Ishikawa (cell line): ENCODE data around the gene DOCK3.

Source experiments
- CEBPB ChIP-seq: IDR thresholded peaks from 2 replicates; pipeline ENCODE4 v1.6.1; 2012
- CREB1 ChIP-seq: IDR thresholded peaks from 2 replicates; pipeline ENCODE4 v1.6.1; 2012; ENCODE audit warnings: low read depth
- EGR1 ChIP-seq: IDR thresholded peaks from 2 replicates; pipeline ENCODE4 v1.6.1; 2012
- EP300 ChIP-seq: IDR thresholded peaks from 2 replicates; pipeline ENCODE4 v1.6.1; 2012; ENCODE audit warnings: borderline replicate concordance
- FOXM1 ChIP-seq: IDR thresholded peaks from 2 replicates; pipeline ENCODE4 v1.6.1; 2012; ENCODE audit warnings: low read depth, borderline replicate concordance
- NFIC ChIP-seq: IDR thresholded peaks from 2 replicates; pipeline ENCODE4 v1.6.1; 2012
- RAD21 ChIP-seq: IDR thresholded peaks from 2 replicates; pipeline ENCODE4 v1.6.1; 2012; ENCODE audit warnings: low read depth
- TAF1 ChIP-seq: IDR thresholded peaks from 2 replicates; pipeline ENCODE4 v1.6.1; 2012; ENCODE audit warnings: low read depth, mild to moderate bottlenecking
- TCF12 ChIP-seq: IDR thresholded peaks from 2 replicates; pipeline ENCODE4 v1.6.1; 2012; ENCODE audit warnings: low read depth
- TEAD4 ChIP-seq: IDR thresholded peaks from 2 replicates; pipeline ENCODE4 v1.6.1; 2012
- YY1 ChIP-seq: IDR thresholded peaks from 2 replicates; pipeline ENCODE4 v1.6.1; 2012; ENCODE audit warnings: low read depth
- ZBTB7A ChIP-seq: IDR thresholded peaks from 2 replicates; pipeline ENCODE4 v1.6.1; 2012; ENCODE audit warnings: low read depth
- TF ChIP-seq, protein P1 (sequence below): IDR thresholded peaks from 2 replicates; pipeline ENCODE4 v1.6.1; 2012
- TF ChIP-seq, protein P2 (sequence below): IDR thresholded peaks from 2 replicates; pipeline ENCODE4 v1.6.1; 2012; ENCODE audit warnings: low read depth, mild to moderate bottlenecking
- TF ChIP-seq, protein P3 (sequence below): IDR thresholded peaks from 2 replicates; pipeline ENCODE4 v1.6.1; 2012

The DOCK3 gene

DNA sequence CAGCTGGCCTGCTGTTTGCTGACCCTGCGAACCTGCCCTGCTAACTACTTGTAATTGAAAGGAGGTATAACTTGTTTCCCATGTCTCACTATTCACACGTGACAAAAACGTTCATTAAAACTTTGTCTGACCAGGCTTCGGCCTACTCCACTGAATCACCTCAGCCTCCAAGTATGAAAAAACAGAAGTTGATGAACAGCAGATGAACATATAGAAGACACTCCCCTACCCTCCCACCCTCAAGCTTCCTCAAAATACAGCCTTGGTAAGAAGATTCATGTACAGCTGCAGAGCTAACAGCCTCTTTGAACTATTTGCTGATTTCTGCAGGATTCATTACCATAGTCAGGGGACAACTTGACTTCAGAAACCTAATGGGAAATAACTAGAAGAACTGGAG is 727.0 kb downstream of the DOCK3 start:
- TF ChIP-seq CREB1 (no peak), ZBTB7A (no peak), TAF1 (no peak), EGR1 (no peak), TEAD4 (no peak), EP300 (no peak), FOXM1 (no peak), TCF12 (no peak), RAD21 (no peak), YY1 (no peak)
- TF ChIP-seq, protein P1, sequence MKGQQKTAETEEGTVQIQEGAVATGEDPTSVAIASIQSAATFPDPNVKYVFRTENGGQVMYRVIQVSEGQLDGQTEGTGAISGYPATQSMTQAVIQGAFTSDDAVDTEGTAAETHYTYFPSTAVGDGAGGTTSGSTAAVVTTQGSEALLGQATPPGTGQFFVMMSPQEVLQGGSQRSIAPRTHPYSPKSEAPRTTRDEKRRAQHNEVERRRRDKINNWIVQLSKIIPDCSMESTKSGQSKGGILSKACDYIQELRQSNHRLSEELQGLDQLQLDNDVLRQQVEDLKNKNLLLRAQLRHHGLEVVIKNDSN, result no peak
- TF ChIP-seq, protein P2, sequence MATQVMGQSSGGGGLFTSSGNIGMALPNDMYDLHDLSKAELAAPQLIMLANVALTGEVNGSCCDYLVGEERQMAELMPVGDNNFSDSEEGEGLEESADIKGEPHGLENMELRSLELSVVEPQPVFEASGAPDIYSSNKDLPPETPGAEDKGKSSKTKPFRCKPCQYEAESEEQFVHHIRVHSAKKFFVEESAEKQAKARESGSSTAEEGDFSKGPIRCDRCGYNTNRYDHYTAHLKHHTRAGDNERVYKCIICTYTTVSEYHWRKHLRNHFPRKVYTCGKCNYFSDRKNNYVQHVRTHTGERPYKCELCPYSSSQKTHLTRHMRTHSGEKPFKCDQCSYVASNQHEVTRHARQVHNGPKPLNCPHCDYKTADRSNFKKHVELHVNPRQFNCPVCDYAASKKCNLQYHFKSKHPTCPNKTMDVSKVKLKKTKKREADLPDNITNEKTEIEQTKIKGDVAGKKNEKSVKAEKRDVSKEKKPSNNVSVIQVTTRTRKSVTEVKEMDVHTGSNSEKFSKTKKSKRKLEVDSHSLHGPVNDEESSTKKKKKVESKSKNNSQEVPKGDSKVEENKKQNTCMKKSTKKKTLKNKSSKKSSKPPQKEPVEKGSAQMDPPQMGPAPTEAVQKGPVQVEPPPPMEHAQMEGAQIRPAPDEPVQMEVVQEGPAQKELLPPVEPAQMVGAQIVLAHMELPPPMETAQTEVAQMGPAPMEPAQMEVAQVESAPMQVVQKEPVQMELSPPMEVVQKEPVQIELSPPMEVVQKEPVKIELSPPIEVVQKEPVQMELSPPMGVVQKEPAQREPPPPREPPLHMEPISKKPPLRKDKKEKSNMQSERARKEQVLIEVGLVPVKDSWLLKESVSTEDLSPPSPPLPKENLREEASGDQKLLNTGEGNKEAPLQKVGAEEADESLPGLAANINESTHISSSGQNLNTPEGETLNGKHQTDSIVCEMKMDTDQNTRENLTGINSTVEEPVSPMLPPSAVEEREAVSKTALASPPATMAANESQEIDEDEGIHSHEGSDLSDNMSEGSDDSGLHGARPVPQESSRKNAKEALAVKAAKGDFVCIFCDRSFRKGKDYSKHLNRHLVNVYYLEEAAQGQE, result no peak
- TF ChIP-seq, protein P3, sequence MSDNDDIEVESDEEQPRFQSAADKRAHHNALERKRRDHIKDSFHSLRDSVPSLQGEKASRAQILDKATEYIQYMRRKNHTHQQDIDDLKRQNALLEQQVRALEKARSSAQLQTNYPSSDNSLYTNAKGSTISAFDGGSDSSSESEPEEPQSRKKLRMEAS, result no peak

DNA sequence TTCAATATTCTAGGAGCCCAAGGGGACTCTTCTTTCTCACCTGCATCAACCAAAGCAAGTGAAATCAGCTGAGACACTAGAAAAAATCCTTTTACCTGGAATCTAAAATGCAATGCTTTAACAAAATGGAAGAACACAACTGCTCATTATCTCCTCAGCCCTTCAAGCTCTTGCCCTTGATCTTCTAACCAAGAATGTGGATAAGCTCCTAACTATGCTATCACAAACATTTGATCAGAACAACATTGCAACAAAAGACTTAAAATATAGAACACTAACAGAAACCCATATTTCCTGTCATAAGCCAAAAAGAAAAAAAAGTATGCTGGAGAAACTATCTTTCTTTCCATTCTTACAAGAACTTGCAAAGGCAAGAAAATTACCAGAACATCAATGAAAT is 728.9 kb downstream of the DOCK3 start:
- TF ChIP-seq YY1 (no peak), TEAD4 (no peak), EGR1 (no peak), RAD21 (no peak), NFIC (no peak), FOXM1 (no peak), CREB1 (no peak), TCF12 (no peak), EP300 (no peak)
- TF ChIP-seq, protein P1, result no peak

DNA sequence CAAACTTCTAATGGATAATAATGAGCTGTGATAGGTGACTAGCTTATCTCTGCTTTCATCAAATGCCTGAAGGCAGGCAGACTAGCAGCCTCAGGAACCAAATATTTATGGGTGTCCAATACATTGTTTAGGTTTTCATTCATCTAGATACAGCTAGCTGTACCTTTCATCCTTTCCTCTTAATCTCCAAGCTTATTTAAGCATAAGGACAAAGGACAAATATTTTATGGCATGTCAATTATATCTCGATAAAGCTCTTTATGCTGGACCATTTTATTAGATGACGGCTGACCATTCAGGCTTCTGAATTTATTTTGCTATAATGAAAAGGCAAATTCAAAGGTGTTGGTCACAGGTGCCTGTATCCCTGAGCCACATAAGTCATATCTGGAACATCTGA is 733.3 kb downstream of the DOCK3 start:
- TF ChIP-seq YY1 (no peak), NFIC (no peak), RAD21 (no peak), FOXM1 (no peak), EGR1 (no peak), ZBTB7A (no peak), EP300 (no peak), TCF12 (no peak), TEAD4 (no peak), CREB1 (no peak)
- TF ChIP-seq, protein P2, result no peak
- TF ChIP-seq, protein P3, result no peak

DNA sequence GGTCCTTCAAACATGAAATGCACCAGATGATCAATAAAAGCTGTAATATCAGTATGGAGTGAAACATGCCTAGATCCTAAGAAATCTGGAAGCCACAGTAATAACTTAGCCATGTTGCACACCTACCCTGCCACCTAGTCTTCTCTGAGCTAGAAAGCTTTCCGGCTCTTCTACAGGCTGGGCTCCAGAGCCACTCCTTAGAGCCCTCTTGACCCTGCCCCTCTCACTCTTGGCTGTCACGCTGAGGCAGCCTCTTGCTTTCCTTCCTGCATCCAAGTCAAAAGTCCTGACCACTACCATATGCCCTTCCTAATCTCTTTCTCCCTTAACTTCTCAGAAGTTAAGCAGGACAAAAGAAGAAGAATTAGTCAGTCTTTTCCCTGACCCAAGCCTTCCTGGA is 734.1 kb downstream of the DOCK3 start:
- TF ChIP-seq CEBPB (no peak), TEAD4 (no peak), YY1 (no peak), CREB1 (no peak), EGR1 (no peak), NFIC (no peak), TAF1 (no peak), ZBTB7A (no peak), FOXM1 (no peak)
- TF ChIP-seq, protein P1, result no peak
- TF ChIP-seq, protein P2, result no peak
